MM.1S (cell line): Measurements from ENCODE around the gene CNTN1.

Experiments
- EZH2 ChIP-seq: fragments of 300-600 bp; sonication (generic); optimal IDR thresholded peaks from 2 replicates; pipeline ENCODE3; 2017; ENCODE audit warnings: low read depth, mild to moderate bottlenecking, antibody characterized with exemption, low read length, mixed read lengths
- TF ChIP-seq, protein P1 (sequence below): fragments of 300-600 bp; sonication (generic); IDR thresholded peaks from 2 replicates; pipeline ENCODE4 v1.5.1; 2016; ENCODE audit warnings: antibody characterized with exemption, low read length, mixed read lengths

DNA sequence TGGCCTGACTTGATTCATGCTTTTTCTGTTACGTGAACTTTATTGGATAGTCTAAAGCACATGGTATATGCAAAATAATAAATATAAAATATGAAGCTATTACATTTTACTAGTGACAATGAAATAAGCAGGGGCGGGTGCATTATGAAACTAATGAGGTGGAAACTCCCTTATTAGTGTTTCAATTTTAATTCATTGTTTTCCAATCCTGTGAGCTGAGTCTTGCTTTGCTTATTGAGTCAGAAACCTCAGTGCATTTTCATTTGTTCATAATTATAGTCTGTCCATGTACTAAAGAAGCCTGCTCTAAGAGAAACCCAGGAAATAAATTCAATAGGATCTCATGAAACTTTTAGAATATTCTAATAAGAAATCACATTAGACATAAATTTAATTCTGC, 78.5 kb downstream of the CNTN1 start:
- TF ChIP-seq, protein P1, sequence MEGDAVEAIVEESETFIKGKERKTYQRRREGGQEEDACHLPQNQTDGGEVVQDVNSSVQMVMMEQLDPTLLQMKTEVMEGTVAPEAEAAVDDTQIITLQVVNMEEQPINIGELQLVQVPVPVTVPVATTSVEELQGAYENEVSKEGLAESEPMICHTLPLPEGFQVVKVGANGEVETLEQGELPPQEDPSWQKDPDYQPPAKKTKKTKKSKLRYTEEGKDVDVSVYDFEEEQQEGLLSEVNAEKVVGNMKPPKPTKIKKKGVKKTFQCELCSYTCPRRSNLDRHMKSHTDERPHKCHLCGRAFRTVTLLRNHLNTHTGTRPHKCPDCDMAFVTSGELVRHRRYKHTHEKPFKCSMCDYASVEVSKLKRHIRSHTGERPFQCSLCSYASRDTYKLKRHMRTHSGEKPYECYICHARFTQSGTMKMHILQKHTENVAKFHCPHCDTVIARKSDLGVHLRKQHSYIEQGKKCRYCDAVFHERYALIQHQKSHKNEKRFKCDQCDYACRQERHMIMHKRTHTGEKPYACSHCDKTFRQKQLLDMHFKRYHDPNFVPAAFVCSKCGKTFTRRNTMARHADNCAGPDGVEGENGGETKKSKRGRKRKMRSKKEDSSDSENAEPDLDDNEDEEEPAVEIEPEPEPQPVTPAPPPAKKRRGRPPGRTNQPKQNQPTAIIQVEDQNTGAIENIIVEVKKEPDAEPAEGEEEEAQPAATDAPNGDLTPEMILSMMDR = no peak
- no peak for TF ChIP-seq EZH2
